Trophoblast cell (in vitro differentiated cells and primary cell): ENCODE data around the gene RNU1-3.
"Not testable (repeated sequence)": the region's sequence is repeated elsewhere in the genome, so short reads cannot be mapped to it uniquely, and the experiment has no call there.

Source experiments
- DNase-seq, 2 donors: peaks; one replicate each; pipeline ENCODE4 v3.0.0-alpha.2; 2016
- H2AFZ ChIP-seq: 2 replicates; pipeline ENCODE4 v1.6.1; 2013; ENCODE audit warnings: low read length, moderate library complexity, mild to moderate bottlenecking; ENCODE audit not compliant: insufficient read depth, poor library complexity
- H2AK5ac ChIP-seq: 2 replicates; pipeline ENCODE4 v1.6.1; 2013; ENCODE audit warnings: mild to moderate bottlenecking, low read length
- H2BK120ac ChIP-seq: 2 replicates; pipeline ENCODE4 v1.6.1; 2013; ENCODE audit warnings: low read length, mild to moderate bottlenecking, moderate library complexity; ENCODE audit not compliant: insufficient read depth, poor library complexity
- H2BK12ac ChIP-seq: 2 replicates; pipeline ENCODE4 v1.6.1; 2013; ENCODE audit warnings: mild to moderate bottlenecking, low read length, moderate library complexity
- H2BK5ac ChIP-seq: 2 replicates; pipeline ENCODE4 v1.6.1; 2013; ENCODE audit warnings: low read length, low read depth, moderate library complexity, mild to moderate bottlenecking; ENCODE audit not compliant: poor library complexity
- H3K14ac ChIP-seq: 2 replicates; pipeline ENCODE4 v1.6.1; 2013; ENCODE audit warnings: mild to moderate bottlenecking, low read length
- H3K18ac ChIP-seq: 2 replicates; pipeline ENCODE4 v1.6.1; 2013; ENCODE audit warnings: mild to moderate bottlenecking, low read length
- H3K23ac ChIP-seq: 2 replicates; pipeline ENCODE4 v1.6.1; 2013; ENCODE audit warnings: low read length
- H3K27ac ChIP-seq: 2 replicates; pipeline ENCODE4 v1.5.1; 2013; ENCODE audit warnings: low read depth, mild to moderate bottlenecking, inconsistent platforms, low read length, moderate library complexity
- H3K27me3 ChIP-seq: 2 replicates; pipeline ENCODE4 v1.6.1; 2013; ENCODE audit warnings: inconsistent platforms, mild to moderate bottlenecking, low read length, moderate library complexity; ENCODE audit not compliant: insufficient read depth
- H3K36me3 ChIP-seq, 2 experiments: 1 replicate in 1 of 2; 2 replicates in 1 of 2; pipeline ENCODE4 v1.6.1; 2013; ENCODE audit warnings: low read length in 2 of 2, mild to moderate bottlenecking in 2 of 2, moderate library complexity in 1 of 2; ENCODE audit not compliant: insufficient read depth in 2 of 2, control insufficient read depth in 1 of 2
- H3K4ac ChIP-seq: 2 replicates; pipeline ENCODE4 v1.6.1; 2013; ENCODE audit warnings: low read depth, mild to moderate bottlenecking, low read length, moderate library complexity
- H3K4me1 ChIP-seq, 2 experiments: 1 replicate in 1 of 2; 2 replicates in 1 of 2; pipeline ENCODE4 v1.6.1; 2013; ENCODE audit warnings: low read length in 2 of 2, mild to moderate bottlenecking in 2 of 2, moderate library complexity in 1 of 2; ENCODE audit not compliant: insufficient read depth in 2 of 2, control insufficient read depth in 1 of 2
- H3K4me2 ChIP-seq: 2 replicates; pipeline ENCODE4 v1.6.1; 2013; ENCODE audit warnings: inconsistent platforms, mild to moderate bottlenecking, low read length, moderate library complexity
- H3K4me3 ChIP-seq: 2 replicates; pipeline ENCODE4 v1.5.1; 2013; ENCODE audit warnings: mild to moderate bottlenecking, low read depth, low read length, inconsistent platforms
- H3K79me1 ChIP-seq: one replicate; pipeline ENCODE4 v1.6.1; 2013; ENCODE audit warnings: low read length
- H3K79me2 ChIP-seq: 2 replicates; pipeline ENCODE4 v1.6.1; 2013; ENCODE audit warnings: low read length, mild to moderate bottlenecking; ENCODE audit not compliant: control insufficient read depth, insufficient read depth, poor library complexity
- H3K9ac ChIP-seq: 2 replicates; pipeline ENCODE4 v1.6.1; 2013; ENCODE audit warnings: mild to moderate bottlenecking, low read length
- H3K9me3 ChIP-seq: 2 replicates; pipeline ENCODE4 v1.6.1; 2013; ENCODE audit warnings: low read depth, mild to moderate bottlenecking, control low read depth, inconsistent platforms, low read length; ENCODE audit not compliant: insufficient read depth
- H4K12ac ChIP-seq: 2 replicates; pipeline ENCODE4 v1.6.1; 2013; ENCODE audit warnings: low read depth, mild to moderate bottlenecking, low read length, moderate library complexity
- H4K8ac ChIP-seq: 2 replicates; pipeline ENCODE4 v1.6.1; 2013; ENCODE audit warnings: low read depth, mild to moderate bottlenecking, low read length, moderate library complexity
- H4K91ac ChIP-seq: one replicate; pipeline ENCODE4 v1.6.1; 2013; ENCODE audit warnings: low read depth, mild to moderate bottlenecking, low read length, moderate library complexity
- whole genome bisulfite sequencing: extraction: QIAGEN DNeasy Blood & Tissue Kit; methylation state at CpG from one replicate; pipeline ENCODE4 v1.1.7; 2013; ENCODE audit warnings: missing lambda C conversion rate; ENCODE audit not compliant: insufficient read length, insufficient coverage; ENCODE audit errors: extremely low coverage; 5-methylcytosine and 5-hydroxymethylcytosine counted together

The RNU1-3 gene

GRCh38 chr1:16642025-16642966 lies 24.5 kb downstream of the RNU1-3 start:
- not testable (repeated sequence) for DNase-seq, H4K12ac ChIP-seq, H3K36me3 ChIP-seq, H3K27me3 ChIP-seq, H3K9me3 ChIP-seq, H3K14ac ChIP-seq, H3K18ac ChIP-seq, H2AK5ac ChIP-seq, H2BK120ac ChIP-seq, H3K4me3 ChIP-seq, H2AFZ ChIP-seq, H4K8ac ChIP-seq, H3K23ac ChIP-seq, H2BK5ac ChIP-seq, H3K79me1 ChIP-seq, H3K4me2 ChIP-seq, H3K79me2 ChIP-seq, H4K91ac ChIP-seq, H3K4ac ChIP-seq, H3K9ac ChIP-seq, H3K27ac ChIP-seq, H2BK12ac ChIP-seq
- WGBS = no CpG with 5 or more reads among the region's 9 CpGs
- H3K4me1 ChIP-seq = peaks cover 13 to 15% of the 10 kb centered on the region in 2 experiments

GRCh38 chr1:16641159-16641975 lies 25.4 kb downstream of the RNU1-3 start:
- not testable (repeated sequence) for H3K27me3 ChIP-seq, H4K91ac ChIP-seq, DNase-seq, H2AK5ac ChIP-seq, H4K8ac ChIP-seq, H3K14ac ChIP-seq, H2BK120ac ChIP-seq, H3K79me2 ChIP-seq, H3K4me3 ChIP-seq, H3K36me3 ChIP-seq, H2BK12ac ChIP-seq, H3K4ac ChIP-seq, H4K12ac ChIP-seq, H3K9ac ChIP-seq, H3K4me2 ChIP-seq, H3K23ac ChIP-seq, H3K27ac ChIP-seq, H3K9me3 ChIP-seq, H2AFZ ChIP-seq, H3K18ac ChIP-seq, H2BK5ac ChIP-seq, H3K79me1 ChIP-seq
- no CpG with 5 or more reads among the region's 8 CpGs for WGBS
- H3K4me1 ChIP-seq = peaks cover 13 to 15% of the 10 kb centered on the region in 2 experiments

GRCh38 chr1:16639091-16640031 lies 27.4 kb downstream of the RNU1-3 start:
- no CpG with 5 or more reads among the region's 11 CpGs for WGBS
- not testable (repeated sequence) for H3K9me3 ChIP-seq, H4K12ac ChIP-seq, H3K79me2 ChIP-seq, H2BK5ac ChIP-seq, H3K4ac ChIP-seq, H3K23ac ChIP-seq, H3K27me3 ChIP-seq, H3K14ac ChIP-seq, H3K4me2 ChIP-seq, H4K91ac ChIP-seq, DNase-seq, H3K18ac ChIP-seq, H3K79me1 ChIP-seq, H3K4me1 ChIP-seq, H3K27ac ChIP-seq, H3K9ac ChIP-seq, H2AK5ac ChIP-seq, H2BK120ac ChIP-seq, H2BK12ac ChIP-seq, H2AFZ ChIP-seq, H3K4me3 ChIP-seq, H4K8ac ChIP-seq, H3K36me3 ChIP-seq
